HEK293T (cell line): ENCODE measurements around the gene ABI3.

Source experiments
- ARNT ChIP-seq: fragments of 450-650 bp; IDR thresholded peaks from 2 replicates; pipeline ENCODE4 v1.6.1; 2017; ENCODE audit warnings: mild to moderate bottlenecking
- BHLHE40 ChIP-seq: fragments of 450-650 bp; IDR thresholded peaks from 2 replicates; pipeline ENCODE4 v1.6.1; 2016; ENCODE audit warnings: mild to moderate bottlenecking, moderate library complexity, borderline replicate concordance
- CTBP1 ChIP-seq: fragments of 450-650 bp; IDR thresholded peaks from 2 replicates; pipeline ENCODE4 v1.6.1; 2016; ENCODE audit warnings: borderline replicate concordance
- FOXA1 ChIP-seq: fragments of 450-650 bp; IDR thresholded peaks from 2 replicates; pipeline ENCODE4 v1.6.1; 2016; ENCODE audit warnings: mild to moderate bottlenecking
- FOXK2 ChIP-seq: fragments of 450-650 bp; IDR thresholded peaks from 2 replicates; pipeline ENCODE4 v1.6.1; 2016; ENCODE audit warnings: mild to moderate bottlenecking
- FOXM1 ChIP-seq: fragments of 450-650 bp; IDR thresholded peaks from 2 replicates; pipeline ENCODE4 v1.6.1; 2017; ENCODE audit warnings: mild to moderate bottlenecking, borderline replicate concordance
- HDGF ChIP-seq: fragments of 450-650 bp; IDR thresholded peaks from 2 replicates; pipeline ENCODE4 v1.6.1; 2017; ENCODE audit warnings: antibody characterized with exemption, borderline replicate concordance
- LEF1 ChIP-seq: fragments of 450-650 bp; IDR thresholded peaks from 2 replicates; pipeline ENCODE4 v1.6.1; 2017; ENCODE audit warnings: mild to moderate bottlenecking, borderline replicate concordance
- NFRKB ChIP-seq: fragments of 450-650 bp; IDR thresholded peaks from 2 replicates; pipeline ENCODE4 v1.6.1; 2016; ENCODE audit warnings: mild to moderate bottlenecking, moderate library complexity
- SP1 ChIP-seq: fragments of 450-650 bp; IDR thresholded peaks from 2 replicates; pipeline ENCODE4 v1.6.1; 2017
- SUZ12 ChIP-seq: fragments of 450-650 bp; IDR thresholded peaks from 2 replicates; pipeline ENCODE4 v1.6.1; 2016; ENCODE audit warnings: mild to moderate bottlenecking
- TARDBP ChIP-seq: fragments of 450-650 bp; IDR thresholded peaks from 2 replicates; pipeline ENCODE4 v1.6.1; 2016
- ZNF384 ChIP-seq: fragments of 450-650 bp; IDR thresholded peaks from 2 replicates; pipeline ENCODE4 v1.6.1; 2016
- TF ChIP-seq, protein P1 (sequence below): fragments of 450-650 bp; IDR thresholded peaks from 2 replicates; pipeline ENCODE4 v1.6.1; 2016

DNA sequence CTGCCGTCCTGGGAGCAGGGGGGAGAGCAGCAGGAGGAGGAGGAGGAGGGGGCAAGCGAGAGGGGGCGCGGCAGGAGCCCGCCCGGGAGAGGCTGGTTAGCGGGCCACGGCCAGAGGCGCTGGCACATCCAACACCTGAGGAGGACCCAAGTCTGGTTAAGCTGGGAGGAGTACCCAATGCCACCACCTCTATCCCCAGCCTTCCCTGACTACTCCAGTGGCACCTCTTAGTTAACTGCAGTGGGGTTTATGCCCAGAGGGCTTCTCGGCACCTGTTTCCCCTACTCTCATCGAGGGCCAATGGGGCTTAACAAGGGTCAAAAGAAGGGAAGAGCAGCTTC, 14.5 kb downstream of the ABI3 start:
- TF ChIP-seq SUZ12 (no peak), FOXM1 (no peak), ARNT (no peak), TARDBP (no peak), FOXK2 (no peak), BHLHE40 (no peak), SP1 (no peak), HDGF (no peak), CTBP1 (no peak), FOXA1 (no peak), LEF1 (no peak), ZNF384 (no peak), NFRKB (no peak)
- TF ChIP-seq, protein P1, sequence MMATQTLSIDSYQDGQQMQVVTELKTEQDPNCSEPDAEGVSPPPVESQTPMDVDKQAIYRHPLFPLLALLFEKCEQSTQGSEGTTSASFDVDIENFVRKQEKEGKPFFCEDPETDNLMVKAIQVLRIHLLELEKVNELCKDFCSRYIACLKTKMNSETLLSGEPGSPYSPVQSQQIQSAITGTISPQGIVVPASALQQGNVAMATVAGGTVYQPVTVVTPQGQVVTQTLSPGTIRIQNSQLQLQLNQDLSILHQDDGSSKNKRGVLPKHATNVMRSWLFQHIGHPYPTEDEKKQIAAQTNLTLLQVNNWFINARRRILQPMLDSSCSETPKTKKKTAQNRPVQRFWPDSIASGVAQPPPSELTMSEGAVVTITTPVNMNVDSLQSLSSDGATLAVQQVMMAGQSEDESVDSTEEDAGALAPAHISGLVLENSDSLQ, result no peak
